Lower leg skin (tissue), 4 donors: ENCODE data around the gene MEIOB. TPM values are rescaled to one million over a fixed set of nuclear protein-coding genes. Genes with fewer than 3 reads are reported as not detected.

Experiments
- DNase-seq, 2 donors: peaks; one replicate each; pipeline ENCODE4 v3.0.0-alpha.2; 2019; ENCODE audit warnings: low spot score in 2 of 2
- H3K4me3 ChIP-seq: fragments of 200-600 bp; sonication (generic); 2 replicates; pipeline ENCODE4 v1.5.1; 2017; ENCODE audit warnings: mild to moderate bottlenecking, low read depth; ENCODE audit not compliant: poor library complexity, severe bottlenecking
- CTCF ChIP-seq, 3 donors: fragments of 450-650 bp; IDR thresholded peaks; one replicate each; pipeline ENCODE4 v1.5.1; 2016; ENCODE audit warnings: antibody characterized with exemption in 3 of 3, mild to moderate bottlenecking in 3 of 3, moderate library complexity in 2 of 3
- POLR2A ChIP-seq, 2 donors: fragments of 450-650 bp; IDR thresholded peaks; one replicate each; pipeline ENCODE4 v1.6.1; 2016 to 2017; ENCODE audit warnings: antibody characterized with exemption in 2 of 2, mild to moderate bottlenecking in 1 of 2, moderate library complexity in 1 of 2
- WGBS, 2 donors: methylation state at CpG; one replicate each; pipeline ENCODE4 v1.1.5; 2018; 5-methylcytosine and 5-hydroxymethylcytosine counted together
- intact Hi-C: fragments of 100-400 bp; cut with DNase I; formaldehyde crosslinking; loops from one replicate; pipeline ENCODE4 v1.15.0; 2023; ENCODE audit warnings: low total_unique reads
- total RNA-seq, 4 donors: library from RNA; depleted of rRNA; stranded (reverse); fragments of >200 nt; gene quantifications; one replicate each; pipeline ENCODE4 v1.1.0, GENCODE V29; 2016

Gene MEIOB
- total RNA-seq, 4 donors from 2014 or later, result 0.42 TPM; not detected in 3

GRCh38 chr16:1826691-1827573 is 45.0 kb downstream of the MEIOB start, which contains the start of the genes FAHD1 and HAGH:
Gene FAHD1, plus strand, starts transcription at chr16:1827206. Its CDS starts 33 bp downstream, at chr16:1827239.
Gene HAGH, minus strand, starts transcription at chr16:1826825. Its CDS starts 38 bp downstream, at chr16:1826787.
- WGBS, 2 donors, result 0 to 1% methylated on average over 26 to 58 of the region's 104 CpGs
- peak within 1 kb of the TSS; percentile 92 for H3K4me3 ChIP-seq
- intact Hi-C loops, result no loop called here
- no peak for TF ChIP-seq POLR2A (IDR thresholded peaks at IDR 0.05)
- TF ChIP-seq CTCF (IDR thresholded peaks at IDR 0.05), result no peak
- DNase-seq, result peak; percentile 88 to 98

- peak overlapping the region; percentile 62 for H3K4me3 ChIP-seq
- DNase-seq, result peak in 1 of 2 donors; percentile 80
- TF ChIP-seq CTCF (IDR thresholded peaks at IDR 0.05) (no peak), POLR2A (IDR thresholded peaks at IDR 0.05) (no peak)
- WGBS, 2 donors, result 1% methylated on average over 35 to 38 of the region's 96 CpGs
- intact Hi-C loops, result no loop called here
These were observed 45.9 kb downstream of the MEIOB start for GRCh38 chr16:1825864-1826690.

DNA sequence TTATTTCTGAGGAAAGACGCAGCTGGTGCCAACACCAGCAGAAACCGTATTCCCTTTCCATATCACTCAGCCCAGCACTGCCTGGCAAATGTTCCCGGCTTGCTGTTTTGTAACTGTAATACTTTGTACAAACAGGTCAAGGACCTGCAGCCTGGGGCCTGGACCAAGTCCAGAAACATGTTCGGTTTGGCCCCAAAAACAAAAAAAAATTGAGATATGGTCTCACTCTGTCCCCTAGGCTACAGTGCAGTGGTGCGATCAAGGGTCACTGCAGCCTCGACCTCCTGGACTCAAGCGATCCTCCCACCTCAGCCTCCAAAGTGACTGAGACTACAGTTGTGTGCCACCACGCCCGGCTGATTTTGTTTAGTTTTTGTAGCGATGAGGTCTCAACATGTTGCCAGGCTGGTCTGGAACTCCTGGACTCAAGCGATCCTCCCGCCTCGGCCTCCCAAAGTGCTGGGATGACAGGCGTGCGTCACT is 46.5 kb downstream of the MEIOB start:
- TF ChIP-seq CTCF (IDR thresholded peaks at IDR 0.05) (no peak), POLR2A (IDR thresholded peaks at IDR 0.05) (no peak)
- DNase-seq, result no peak
- intact Hi-C loops, result no loop called here
- H3K4me3 ChIP-seq, result no peak overlapping the region
- 51 to 58% methylated on average over 15 of the region's 15 CpGs for WGBS, 2 donors

DNA sequence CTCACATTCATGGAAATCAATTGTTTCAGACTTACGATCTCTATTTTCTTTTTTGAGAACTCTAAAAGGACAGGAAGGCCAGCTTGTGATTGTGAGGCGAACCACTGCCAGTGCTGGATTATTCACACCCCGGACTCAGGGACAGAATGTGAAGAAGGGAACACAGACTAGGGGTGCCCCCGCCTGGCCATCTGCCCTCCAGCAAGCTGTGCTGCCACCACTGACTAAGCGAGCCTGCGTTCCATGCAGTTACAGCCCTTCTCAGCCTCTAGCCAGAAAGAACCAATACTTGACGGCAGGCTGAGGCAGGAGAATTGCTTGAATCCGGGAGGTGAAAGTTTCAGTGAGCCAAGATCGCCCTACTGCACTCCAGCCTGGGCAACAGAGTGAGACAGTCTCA is 48.1 kb downstream of the MEIOB start:
- 70 to 75% methylated on average over 9 of the region's 9 CpGs for WGBS, 2 donors
- no peak for TF ChIP-seq CTCF (IDR thresholded peaks at IDR 0.05)
- no peak for TF ChIP-seq POLR2A (IDR thresholded peaks at IDR 0.05)
- H3K4me3 ChIP-seq, result no peak overlapping the region
- intact Hi-C loops, result no loop called here
- DNase-seq, result no peak

DNA sequence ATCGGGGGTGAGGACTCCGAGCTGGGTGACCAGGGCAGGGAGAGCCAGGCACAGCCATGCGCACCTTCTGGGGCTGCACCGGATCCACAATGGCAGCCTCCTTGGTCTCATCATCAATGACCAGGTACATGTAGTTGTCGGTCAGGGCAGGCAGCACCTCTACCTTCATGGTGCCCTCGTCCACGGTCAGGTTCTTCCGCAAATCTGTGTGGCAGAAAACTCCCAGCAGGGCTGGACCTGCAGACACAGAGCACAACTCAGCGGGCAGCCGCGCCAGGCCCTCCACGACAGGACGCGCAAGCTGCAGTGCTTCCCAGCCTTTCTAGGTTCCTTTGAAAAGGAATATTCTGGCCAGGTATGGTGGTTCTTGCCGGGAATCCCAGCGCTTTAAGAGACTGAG is 49.2 kb downstream of the MEIOB start:
- DNase-seq, result no peak
- WGBS, 2 donors, result 90 to 98% methylated on average over 14 to 16 of the region's 16 CpGs
- intact Hi-C loops, result no loop called here
- no peak overlapping the region for H3K4me3 ChIP-seq
- no peak for TF ChIP-seq CTCF (IDR thresholded peaks at IDR 0.05)
- TF ChIP-seq POLR2A (IDR thresholded peaks at IDR 0.05), result no peak
